Neural progenitor cell (in vitro differentiated cells): ENCODE measurements around the gene ELAC2. TPM values are rescaled to one million over a fixed set of nuclear protein-coding genes. Genes with fewer than 3 reads are reported as not detected.

Experiments
- DNase-seq: peaks from one replicate; pipeline ENCODE4 v3.0.0-alpha.2; 2016; ENCODE audit warnings: low spot score
- H2AFZ ChIP-seq: fragments of 200-600 bp; sonication (generic); replicated peaks from 2 replicates; pipeline ENCODE4 v1.6.1; 2016; ENCODE audit warnings: antibody characterized with exemption
- H3F3A ChIP-seq: fragments of 200-600 bp; sonication (generic); 2 replicates; pipeline ENCODE4 v1.6.1; 2016; ENCODE audit warnings: antibody characterized with exemption, low read depth
- H3K27ac ChIP-seq: fragments of 200-600 bp; sonication (generic); 2 replicates; pipeline ENCODE4 v1.5.1; 2016; ENCODE audit warnings: mild to moderate bottlenecking
- H3K27me3 ChIP-seq: fragments of 200-600 bp; sonication (generic); 2 replicates; pipeline ENCODE4 v1.6.1; 2016; ENCODE audit warnings: mild to moderate bottlenecking, moderate library complexity
- H3K36me3 ChIP-seq: fragments of 200-600 bp; sonication (generic); 2 replicates; pipeline ENCODE4 v1.5.1; 2016
- H3K4me1 ChIP-seq: fragments of 200-600 bp; sonication (generic); 2 replicates; pipeline ENCODE4 v1.6.1; 2016; ENCODE audit warnings: mixed run types
- H3K4me2 ChIP-seq: fragments of 200-600 bp; sonication (generic); 2 replicates; pipeline ENCODE4 v1.6.1; 2016
- H3K4me3 ChIP-seq: fragments of 200-600 bp; sonication (generic); 2 replicates; pipeline ENCODE4 v1.5.1; 2016
- H3K79me2 ChIP-seq: fragments of 200-600 bp; sonication (generic); 2 replicates; pipeline ENCODE4 v1.6.1; 2016; ENCODE audit warnings: low read depth
- H3K9ac ChIP-seq: fragments of 200-600 bp; sonication (generic); 2 replicates; pipeline ENCODE4 v1.6.1; 2016
- H3K9me3 ChIP-seq: fragments of 200-600 bp; sonication (generic); 2 replicates; pipeline ENCODE4 v1.5.1; 2016; ENCODE audit warnings: low read depth
- H4K20me1 ChIP-seq: fragments of 200-600 bp; sonication (generic); 2 replicates; pipeline ENCODE4 v1.6.1; 2016; ENCODE audit warnings: low read depth
- H3K27ac Mint-ChIP-seq: 3 replicates; pipeline ENCODE4 v1.8.0; 2021; ENCODE audit warnings: mixed read lengths
- H3K27me3 Mint-ChIP-seq: 2 replicates; pipeline ENCODE4 v1.8.0; 2022; ENCODE audit warnings: low read depth, mild to moderate bottlenecking, inconsistent platforms, moderate library complexity, mixed read lengths; ENCODE audit not compliant: insufficient read depth
- H3K36me3 Mint-ChIP-seq: 3 replicates; pipeline ENCODE4 v1.8.0; 2021; ENCODE audit warnings: mixed read lengths
- H3K4me1 Mint-ChIP-seq: 3 replicates; pipeline ENCODE4 v1.8.0; 2021; ENCODE audit warnings: mixed read lengths
- H3K4me3 Mint-ChIP-seq: 3 replicates; pipeline ENCODE4 v1.8.0; 2021; ENCODE audit warnings: mild to moderate bottlenecking, moderate library complexity, mixed read lengths
- H3K9me3 Mint-ChIP-seq: 3 replicates; pipeline ENCODE4 v1.8.0; 2020; ENCODE audit warnings: mixed read lengths
- EZH2 ChIP-seq: fragments of 200-600 bp; sonication (generic); IDR thresholded peaks from 2 replicates; pipeline ENCODE4 v1.6.1; 2017; ENCODE audit warnings: antibody characterized with exemption, mild to moderate bottlenecking, moderate library complexity
- EZH2phosphoT487 ChIP-seq: fragments of 200-600 bp; sonication (generic); IDR thresholded peaks from 2 replicates; pipeline ENCODE4 v1.6.1; 2017; ENCODE audit warnings: antibody characterized with exemption
- total RNA-seq: library from RNA; depleted of rRNA; stranded (reverse); fragments of >200 nt; gene quantifications from 2 replicates; pipeline ENCODE4 v1.2.3, GENCODE V29; 2015; ENCODE audit warnings: low replicate concordance
- TF ChIP-seq, protein P1 (sequence below): fragments of 200-600 bp; sonication (generic); IDR thresholded peaks from 2 replicates; pipeline ENCODE4 v1.5.1; 2017; ENCODE audit warnings: antibody characterized with exemption, mild to moderate bottlenecking

ELAC2 gene
- total RNA-seq, 1 donor from 2014 or later, result 70.5 TPM

DNA sequence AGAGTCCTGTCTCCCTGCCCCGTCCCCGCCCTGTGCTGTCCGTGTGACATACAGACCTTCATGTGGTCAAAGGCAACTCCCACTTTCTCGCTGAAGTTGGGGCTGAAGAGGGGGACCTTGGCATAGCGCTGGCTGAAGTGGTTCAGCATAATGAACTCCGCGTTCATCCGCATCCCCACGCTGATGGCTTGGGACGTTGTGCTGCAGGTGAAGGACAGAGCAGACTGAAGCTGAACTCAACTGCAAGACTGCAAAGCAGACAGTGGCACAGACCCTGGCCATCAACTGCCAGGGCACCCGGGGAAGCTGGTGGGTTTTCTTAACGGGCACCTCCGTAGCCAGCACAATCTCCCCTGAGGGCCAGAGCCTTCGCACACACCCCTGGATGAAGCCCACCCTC is 24.2 kb downstream of the ELAC2 start:
- Mint-ChIP-seq H3K4me3 (no peak overlapping the region), H3K4me1 (no peaks in the 10 kb centered on the region), H3K27ac (no peak overlapping the region), H3K36me3 (peaks cover 26% of the 10 kb centered on the region), H3K27me3 (no peaks in the 10 kb centered on the region), H3K9me3 (no peaks in the 10 kb centered on the region)
- no peak overlapping the region for H3K4me3 ChIP-seq
- no peaks in the 10 kb centered on the region for H3K27me3 ChIP-seq
- H3K4me2 ChIP-seq, result no peak overlapping the region
- H2AFZ ChIP-seq, result no peak overlapping the region
- H3K9me3 ChIP-seq, result no peaks in the 10 kb centered on the region
- H3F3A ChIP-seq, result peaks cover 4% of the 10 kb centered on the region
- no peak overlapping the region for H3K9ac ChIP-seq
- DNase-seq, result no peak
- no peaks in the 10 kb centered on the region for H3K79me2 ChIP-seq
- H4K20me1 ChIP-seq, result no peaks in the 10 kb centered on the region
- H3K27ac ChIP-seq, result no peak overlapping the region
- no peak for TF ChIP-seq EZH2phosphoT487
- TF ChIP-seq, protein P1, sequence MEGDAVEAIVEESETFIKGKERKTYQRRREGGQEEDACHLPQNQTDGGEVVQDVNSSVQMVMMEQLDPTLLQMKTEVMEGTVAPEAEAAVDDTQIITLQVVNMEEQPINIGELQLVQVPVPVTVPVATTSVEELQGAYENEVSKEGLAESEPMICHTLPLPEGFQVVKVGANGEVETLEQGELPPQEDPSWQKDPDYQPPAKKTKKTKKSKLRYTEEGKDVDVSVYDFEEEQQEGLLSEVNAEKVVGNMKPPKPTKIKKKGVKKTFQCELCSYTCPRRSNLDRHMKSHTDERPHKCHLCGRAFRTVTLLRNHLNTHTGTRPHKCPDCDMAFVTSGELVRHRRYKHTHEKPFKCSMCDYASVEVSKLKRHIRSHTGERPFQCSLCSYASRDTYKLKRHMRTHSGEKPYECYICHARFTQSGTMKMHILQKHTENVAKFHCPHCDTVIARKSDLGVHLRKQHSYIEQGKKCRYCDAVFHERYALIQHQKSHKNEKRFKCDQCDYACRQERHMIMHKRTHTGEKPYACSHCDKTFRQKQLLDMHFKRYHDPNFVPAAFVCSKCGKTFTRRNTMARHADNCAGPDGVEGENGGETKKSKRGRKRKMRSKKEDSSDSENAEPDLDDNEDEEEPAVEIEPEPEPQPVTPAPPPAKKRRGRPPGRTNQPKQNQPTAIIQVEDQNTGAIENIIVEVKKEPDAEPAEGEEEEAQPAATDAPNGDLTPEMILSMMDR, result no peak
- TF ChIP-seq EZH2, result no peak
- H3K36me3 ChIP-seq, result peaks cover 5% of the 10 kb centered on the region
- no peaks in the 10 kb centered on the region for H3K4me1 ChIP-seq

DNA sequence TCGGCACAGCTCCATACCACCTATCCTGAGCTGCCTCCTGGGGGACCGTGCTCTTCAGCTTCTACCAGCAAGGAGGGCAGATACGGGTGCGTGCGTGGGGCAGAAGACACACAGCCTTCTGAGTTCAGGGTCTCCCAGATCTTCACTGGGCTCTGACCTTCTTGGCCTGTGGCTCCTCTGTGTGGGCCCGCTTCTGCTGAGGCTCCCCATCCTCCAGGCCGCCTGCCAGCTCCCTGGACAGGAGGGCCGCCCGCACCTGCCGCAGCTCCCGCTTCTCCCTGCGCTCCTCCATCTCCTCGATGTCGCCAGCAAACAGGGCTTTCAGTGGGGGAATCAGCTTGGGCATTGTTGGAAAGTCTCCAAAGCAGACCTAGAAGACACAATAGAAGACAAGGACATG is 25.2 kb downstream of the ELAC2 start:
- Mint-ChIP-seq H3K4me1 (peaks cover 7% of the 10 kb centered on the region), H3K4me3 (no peak overlapping the region), H3K36me3 (peaks cover 22% of the 10 kb centered on the region), H3K9me3 (no peaks in the 10 kb centered on the region), H3K27ac (no peak overlapping the region), H3K27me3 (no peaks in the 10 kb centered on the region)
- Histone ChIP-seq H3K9ac (no peak overlapping the region), H4K20me1 (no peaks in the 10 kb centered on the region), H2AFZ (no peak overlapping the region), H3K9me3 (no peaks in the 10 kb centered on the region), H3K79me2 (no peaks in the 10 kb centered on the region), H3K4me3 (no peak overlapping the region), H3K27me3 (no peaks in the 10 kb centered on the region), H3F3A (peaks cover 11% of the 10 kb centered on the region), H3K27ac (no peak overlapping the region), H3K4me2 (no peak overlapping the region), H3K36me3 (peaks cover 5% of the 10 kb centered on the region), H3K4me1 (peaks cover 9% of the 10 kb centered on the region)
- TF ChIP-seq EZH2 (no peak), EZH2phosphoT487 (no peak)
- TF ChIP-seq, protein P1, result no peak
- DNase-seq, result no peak

DNA sequence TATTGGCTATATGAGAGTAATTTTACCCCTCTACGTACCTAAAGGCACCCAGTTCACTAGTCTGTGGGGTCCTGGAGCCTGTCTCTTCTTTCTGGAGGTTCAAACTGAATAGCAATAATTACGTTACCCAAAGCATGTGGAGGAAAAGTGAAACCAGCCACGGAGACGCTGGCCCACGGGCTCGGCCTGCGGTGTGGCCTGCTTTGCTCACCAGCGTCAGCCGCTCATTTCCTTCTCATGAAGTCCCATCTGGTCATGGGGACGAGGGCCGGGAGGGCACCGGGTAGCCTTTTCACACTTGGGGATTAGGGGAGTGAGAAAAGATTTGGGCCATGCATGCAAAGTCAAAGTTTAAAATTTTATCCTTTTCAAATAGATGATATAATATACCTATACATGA is 26.9 kb downstream of the ELAC2 start:
- Mint-ChIP-seq H3K9me3 (no peaks in the 10 kb centered on the region), H3K27me3 (peaks cover 4% of the 10 kb centered on the region), H3K4me3 (no peak overlapping the region), H3K27ac (no peak overlapping the region), H3K4me1 (peaks cover 23% of the 10 kb centered on the region), H3K36me3 (peaks cover 19% of the 10 kb centered on the region)
- Histone ChIP-seq H3F3A (peaks cover 23% of the 10 kb centered on the region), H4K20me1 (no peaks in the 10 kb centered on the region), H3K27me3 (no peaks in the 10 kb centered on the region), H3K36me3 (peaks cover 5% of the 10 kb centered on the region), H3K4me2 (no peak overlapping the region), H3K4me3 (no peak overlapping the region), H3K79me2 (no peaks in the 10 kb centered on the region), H3K4me1 (peaks cover 24% of the 10 kb centered on the region), H3K9me3 (no peaks in the 10 kb centered on the region), H3K27ac (no peak overlapping the region), H2AFZ (no peak overlapping the region), H3K9ac (no peak overlapping the region)
- TF ChIP-seq, protein P1, result no peak
- no peak for TF ChIP-seq EZH2phosphoT487
- no peak for TF ChIP-seq EZH2
- DNase-seq, result no peak
